H9 (cell line): Measurements from ENCODE around the gene NUMBL. TPM values are rescaled to one million over a fixed set of nuclear protein-coding genes. Genes with fewer than 3 reads are reported as not detected.

Experiments used
- DNase-seq: peaks from one replicate; pipeline ENCODE4 v3.0.0-alpha.2; 2017
- H2AFZ ChIP-seq: one replicate; pipeline ENCODE4 v1.6.1; 2013; ENCODE audit warnings: mild to moderate bottlenecking, low read length, control low read depth, moderate library complexity
- H2AK5ac ChIP-seq: 2 replicates; pipeline ENCODE4 v1.6.1; 2013; ENCODE audit warnings: low read length, control low read depth, mixed read lengths; ENCODE audit not compliant: insufficient read length
- H2BK120ac ChIP-seq: one replicate; pipeline ENCODE4 v1.6.1; 2013; ENCODE audit warnings: low read depth, mild to moderate bottlenecking, low read length, control low read depth, inconsistent platforms; ENCODE audit not compliant: poor library complexity, severe bottlenecking
- H2BK12ac ChIP-seq: 2 replicates; pipeline ENCODE4 v1.6.1; 2013; ENCODE audit warnings: low read length, control low read depth, mixed read lengths, low read depth; ENCODE audit not compliant: insufficient read length
- H2BK15ac ChIP-seq: 2 replicates; pipeline ENCODE4 v1.6.1; 2013; ENCODE audit warnings: low read depth, low read length, control low read depth
- H2BK20ac ChIP-seq: one replicate; pipeline ENCODE4 v1.6.1; 2013; ENCODE audit warnings: low read depth, mild to moderate bottlenecking, low read length, control low read depth, inconsistent platforms; ENCODE audit not compliant: poor library complexity, severe bottlenecking
- H2BK5ac ChIP-seq: 2 replicates; pipeline ENCODE4 v1.6.1; 2013; ENCODE audit warnings: low read length, control low read depth, mixed read lengths; ENCODE audit not compliant: insufficient read length
- H3K14ac ChIP-seq: 2 replicates; pipeline ENCODE4 v1.6.1; 2013; ENCODE audit warnings: low read length, control low read depth; ENCODE audit not compliant: insufficient read depth
- H3K18ac ChIP-seq: 2 replicates; pipeline ENCODE4 v1.6.1; 2013; ENCODE audit warnings: low read depth, mild to moderate bottlenecking, mixed read lengths, low read length, control low read depth; ENCODE audit not compliant: insufficient read length
- H3K23ac ChIP-seq: 2 replicates; pipeline ENCODE4 v1.6.1; 2013; ENCODE audit warnings: low read length, control low read depth, mixed read lengths, low read depth; ENCODE audit not compliant: insufficient read length
- H3K23me2 ChIP-seq: 2 replicates; pipeline ENCODE4 v1.6.1; 2013; ENCODE audit warnings: low read depth, mild to moderate bottlenecking, mixed read lengths, low read length, control low read depth; ENCODE audit not compliant: insufficient read length, poor library complexity, severe bottlenecking
- H3K27ac ChIP-seq: 2 replicates; pipeline ENCODE4 v1.5.1; 2013; ENCODE audit warnings: low read length, control low read depth, mixed read lengths, low read depth; ENCODE audit not compliant: insufficient read length
- H3K27me3 ChIP-seq: 2 replicates; pipeline ENCODE4 v1.6.1; 2013; ENCODE audit warnings: low read length, control low read depth, inconsistent platforms; ENCODE audit not compliant: insufficient read depth
- H3K4ac ChIP-seq: 2 replicates; pipeline ENCODE4 v1.6.1; 2013; ENCODE audit warnings: low read depth, mild to moderate bottlenecking, control low read depth, inconsistent platforms, low read length, moderate library complexity
- H3K4me1 ChIP-seq: 2 replicates; pipeline ENCODE4 v1.6.1; 2013; ENCODE audit warnings: low read length, control low read depth, inconsistent platforms; ENCODE audit not compliant: insufficient read depth
- H3K4me2 ChIP-seq: 2 replicates; pipeline ENCODE4 v1.6.1; 2013; ENCODE audit warnings: low read length, control low read depth, mixed read lengths; ENCODE audit not compliant: insufficient read length, insufficient read depth
- H3K56ac ChIP-seq: 2 replicates; pipeline ENCODE4 v1.6.1; 2013; ENCODE audit warnings: low read depth, mild to moderate bottlenecking, mixed read lengths, low read length, control low read depth; ENCODE audit not compliant: insufficient read length
- H3K79me1 ChIP-seq: 2 replicates; pipeline ENCODE4 v1.6.1; 2013; ENCODE audit warnings: low read depth, mild to moderate bottlenecking, moderate library complexity, low read length, control low read depth, inconsistent platforms; ENCODE audit not compliant: insufficient read depth, poor library complexity, severe bottlenecking
- H3K79me2 ChIP-seq: 2 replicates; pipeline ENCODE4 v1.6.1; 2013; ENCODE audit warnings: low read length, control low read depth, inconsistent platforms; ENCODE audit not compliant: insufficient read depth
- H3K9ac ChIP-seq: 2 replicates; pipeline ENCODE4 v1.6.1; 2013; ENCODE audit warnings: low read length, control low read depth, mixed read lengths; ENCODE audit not compliant: insufficient read length; ENCODE audit errors: extremely low read depth
- H3K9me3 ChIP-seq: one replicate; pipeline ENCODE4 v1.6.1; 2013; ENCODE audit warnings: low read depth, low read length, inconsistent platforms; ENCODE audit not compliant: control insufficient read depth
- H3T11ph ChIP-seq: one replicate; pipeline ENCODE4 v1.6.1; 2013; ENCODE audit warnings: mild to moderate bottlenecking, low read length, control low read depth, inconsistent platforms
- H4K20me1 ChIP-seq: one replicate; pipeline ENCODE4 v1.6.1; 2013; ENCODE audit not compliant: control insufficient read depth, insufficient read length, insufficient read depth
- H4K5ac ChIP-seq: 2 replicates; pipeline ENCODE4 v1.6.1; 2013; ENCODE audit warnings: low read depth, mild to moderate bottlenecking, mixed read lengths, low read length, control low read depth; ENCODE audit not compliant: insufficient read length
- H4K8ac ChIP-seq: replicated peaks from 2 replicates; pipeline ENCODE4 v1.6.1; 2013; ENCODE audit warnings: low read length, control low read depth, mixed read lengths, low read depth; ENCODE audit not compliant: insufficient read length
- H4K91ac ChIP-seq: 2 replicates; pipeline ENCODE4 v1.6.1; 2013; ENCODE audit warnings: low read depth, mild to moderate bottlenecking, moderate library complexity, mixed read lengths, low read length, control low read depth; ENCODE audit not compliant: insufficient read length
- H3K27ac Mint-ChIP-seq, 3 experiments: 2 replicates in 2 of 3; 3 replicates in 1 of 3; pipeline ENCODE4 v1.8.0; 2020 to 2021; ENCODE audit warnings: mixed read lengths in 3 of 3, mild to moderate bottlenecking in 1 of 3, moderate library complexity in 1 of 3
- H3K27me3 Mint-ChIP-seq: 2 replicates; pipeline ENCODE4 v1.8.0; 2021; ENCODE audit warnings: low read depth, mild to moderate bottlenecking, moderate library complexity, mixed read lengths
- H3K36me3 Mint-ChIP-seq, 3 experiments: 2 replicates in 2 of 3; 3 replicates in 1 of 3; pipeline ENCODE4 v1.8.0; 2020 to 2021; ENCODE audit warnings: low read depth in 3 of 3, mixed read lengths in 3 of 3; ENCODE audit not compliant: insufficient read depth in 1 of 3
- H3K4me1 Mint-ChIP-seq, 2 experiments: 2 replicates each; pipeline ENCODE4 v1.8.0; 2020; ENCODE audit warnings: mixed read lengths in 2 of 2
- H3K4me3 Mint-ChIP-seq, 2 experiments: 2 replicates in 1 of 2; 3 replicates in 1 of 2; pipeline ENCODE4 v1.8.0; 2020 to 2021; ENCODE audit warnings: mild to moderate bottlenecking in 2 of 2, mixed read lengths in 2 of 2, moderate library complexity in 1 of 2
- H3K9me3 Mint-ChIP-seq, 2 experiments: 2 replicates in 1 of 2; 3 replicates in 1 of 2; pipeline ENCODE4 v1.8.0; 2020; ENCODE audit warnings: mild to moderate bottlenecking in 2 of 2, mixed read lengths in 2 of 2, moderate library complexity in 1 of 2
- CTCF ChIP-seq: fragments of 200-600 bp; sonication (generic); conservative IDR thresholded peaks from 3 replicates; pipeline ENCODE4 v1.8.0; 2021; ENCODE audit warnings: antibody characterized with exemption, mild to moderate bottlenecking
- WGBS: extraction: QIAGEN DNeasy Blood & Tissue Kit; methylation state at CpG from one replicate; pipeline ENCODE4 v1.1.7; 2013; ENCODE audit warnings: missing lambda C conversion rate, low lambda C conversion rate, mixed read lengths; ENCODE audit not compliant: insufficient read length; ENCODE audit errors: extremely low coverage; 5-methylcytosine and 5-hydroxymethylcytosine counted together
- total RNA-seq: library from RNA; stranded (reverse); gene quantifications from 2 replicates; pipeline ENCODE4 v1.2.1, GENCODE V29; 2021

Gene NUMBL
- total RNA-seq, 1 experiment from 2014 or later = 34.5 TPM

- Histone ChIP-seq H3K23me2 (no peaks in the 10 kb centered on the region), H2AFZ (no peak overlapping the region), H3K4ac (no peak overlapping the region), H2AK5ac (no peak overlapping the region), H4K5ac (no peak overlapping the region), H3K27ac (no peak overlapping the region), H3K4me2 (no peak overlapping the region), H3K18ac (no peak overlapping the region), H2BK12ac (no peak overlapping the region), H3K79me1 (no peaks in the 10 kb centered on the region), H3K27me3 (no peaks in the 10 kb centered on the region), H2BK5ac (no peak overlapping the region), H3K79me2 (no peaks in the 10 kb centered on the region), H3K9me3 (no peaks in the 10 kb centered on the region), H3K23ac (no peak overlapping the region), H2BK20ac (no peak overlapping the region), H3K14ac (no peak overlapping the region), H4K20me1 (no peaks in the 10 kb centered on the region), H3K9ac (no peak overlapping the region), H3K56ac (no peak overlapping the region), H4K8ac (no peak overlapping the region), H2BK15ac (no peak overlapping the region), H3K4me1 (no peaks in the 10 kb centered on the region), H4K91ac (no peak overlapping the region), H2BK120ac (no peak overlapping the region), H3T11ph (no peak overlapping the region)
- H3K36me3 Mint-ChIP-seq = peaks cover 16 to 73% (median 63%) of the 10 kb centered on the region in 3 experiments; a peak in 6 of 7 replicates
- no peak overlapping the region; a peak in 1 of 7 replicates for H3K27ac Mint-ChIP-seq
- no CpG with 5 or more reads among the region's 11 CpGs for WGBS
- no peak overlapping the region for H3K4me3 Mint-ChIP-seq
- no peaks in the 10 kb centered on the region for H3K9me3 Mint-ChIP-seq
- no peak for DNase-seq
- no peaks in the 10 kb centered on the region for H3K27me3 Mint-ChIP-seq
- TF ChIP-seq CTCF = no peak
- no peaks in the 10 kb centered on the region for H3K4me1 Mint-ChIP-seq
Observed at GRCh38 chr19:40735013-40735771, 44.7 kb upstream of the NUMBL start.
